Measurements from ENCODE around the gene PKD1. TPM values are rescaled to one million over a fixed set of nuclear protein-coding genes. Genes with fewer than 3 reads are reported as not detected.

PKD1 gene
- total RNA-seq, 4 donors from 2014 or later, result 209 to 446 (median 293) TPM

DNA sequence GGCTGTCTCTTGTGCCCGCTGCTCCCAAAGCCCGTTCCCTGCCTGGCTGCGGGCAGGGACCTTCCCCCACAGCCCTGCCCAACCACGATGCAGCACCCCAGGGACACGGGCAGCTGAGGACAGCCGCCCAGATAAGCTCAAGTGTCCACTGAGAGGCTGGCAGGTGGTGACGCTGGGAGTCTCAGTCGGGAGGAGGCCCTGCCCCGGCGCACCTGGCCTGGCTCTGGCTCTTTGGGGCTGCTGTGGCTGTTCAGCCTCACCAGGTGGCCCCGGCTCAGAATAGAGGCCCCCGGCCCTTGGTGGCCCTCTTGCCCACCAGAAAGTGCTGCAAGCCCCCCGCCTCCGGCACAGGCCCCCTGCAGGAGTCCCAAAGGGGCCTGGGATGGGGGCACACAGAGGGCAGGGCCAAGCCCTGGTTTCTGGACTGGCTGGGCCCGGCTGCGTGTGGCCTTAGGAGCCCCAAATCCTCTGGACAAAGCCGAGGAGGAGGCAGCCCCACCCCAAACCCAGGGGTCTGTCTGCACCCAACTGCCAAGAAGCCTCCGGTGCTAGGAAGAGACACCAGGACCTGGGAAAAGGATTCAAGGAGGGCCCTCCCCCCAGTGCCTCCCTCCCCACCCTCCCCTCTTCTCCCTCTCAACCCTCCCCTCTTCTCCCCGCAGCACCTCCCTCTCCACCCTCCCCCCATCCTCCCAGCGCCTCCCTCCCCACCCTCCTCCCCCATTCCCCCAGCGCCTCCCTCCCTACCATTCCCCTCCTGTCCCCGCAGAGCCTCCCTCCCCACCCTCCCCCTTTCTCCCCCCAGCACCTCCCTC, 93.3 kb downstream of the PKD1 start:
- Histone ChIP-seq H3K27ac (no peak overlapping the region), H3K4me3 (no peak overlapping the region), H3K9me3 (no peaks in the 10 kb centered on the region), H3K4me1 (peaks cover 76% of the 10 kb centered on the region), H3K27me3 (no peaks in the 10 kb centered on the region), H3K36me3 (peaks cover 4% of the 10 kb centered on the region)
- DNase-seq (ENCODE audit: low spot score in 2 of 2), result no peak
- WGBS, result 64% methylated on average over 9 of the region's 22 CpGs
- TF ChIP-seq, protein P1, sequence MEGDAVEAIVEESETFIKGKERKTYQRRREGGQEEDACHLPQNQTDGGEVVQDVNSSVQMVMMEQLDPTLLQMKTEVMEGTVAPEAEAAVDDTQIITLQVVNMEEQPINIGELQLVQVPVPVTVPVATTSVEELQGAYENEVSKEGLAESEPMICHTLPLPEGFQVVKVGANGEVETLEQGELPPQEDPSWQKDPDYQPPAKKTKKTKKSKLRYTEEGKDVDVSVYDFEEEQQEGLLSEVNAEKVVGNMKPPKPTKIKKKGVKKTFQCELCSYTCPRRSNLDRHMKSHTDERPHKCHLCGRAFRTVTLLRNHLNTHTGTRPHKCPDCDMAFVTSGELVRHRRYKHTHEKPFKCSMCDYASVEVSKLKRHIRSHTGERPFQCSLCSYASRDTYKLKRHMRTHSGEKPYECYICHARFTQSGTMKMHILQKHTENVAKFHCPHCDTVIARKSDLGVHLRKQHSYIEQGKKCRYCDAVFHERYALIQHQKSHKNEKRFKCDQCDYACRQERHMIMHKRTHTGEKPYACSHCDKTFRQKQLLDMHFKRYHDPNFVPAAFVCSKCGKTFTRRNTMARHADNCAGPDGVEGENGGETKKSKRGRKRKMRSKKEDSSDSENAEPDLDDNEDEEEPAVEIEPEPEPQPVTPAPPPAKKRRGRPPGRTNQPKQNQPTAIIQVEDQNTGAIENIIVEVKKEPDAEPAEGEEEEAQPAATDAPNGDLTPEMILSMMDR (IDR thresholded peaks at IDR 0.05), result no peak
- TF ChIP-seq EP300 (IDR thresholded peaks at IDR 0.05) (no peak), POLR2A (IDR thresholded peaks at IDR 0.05) (no peak), POLR2AphosphoS5 (IDR thresholded peaks at IDR 0.05) (no peak)

DNA sequence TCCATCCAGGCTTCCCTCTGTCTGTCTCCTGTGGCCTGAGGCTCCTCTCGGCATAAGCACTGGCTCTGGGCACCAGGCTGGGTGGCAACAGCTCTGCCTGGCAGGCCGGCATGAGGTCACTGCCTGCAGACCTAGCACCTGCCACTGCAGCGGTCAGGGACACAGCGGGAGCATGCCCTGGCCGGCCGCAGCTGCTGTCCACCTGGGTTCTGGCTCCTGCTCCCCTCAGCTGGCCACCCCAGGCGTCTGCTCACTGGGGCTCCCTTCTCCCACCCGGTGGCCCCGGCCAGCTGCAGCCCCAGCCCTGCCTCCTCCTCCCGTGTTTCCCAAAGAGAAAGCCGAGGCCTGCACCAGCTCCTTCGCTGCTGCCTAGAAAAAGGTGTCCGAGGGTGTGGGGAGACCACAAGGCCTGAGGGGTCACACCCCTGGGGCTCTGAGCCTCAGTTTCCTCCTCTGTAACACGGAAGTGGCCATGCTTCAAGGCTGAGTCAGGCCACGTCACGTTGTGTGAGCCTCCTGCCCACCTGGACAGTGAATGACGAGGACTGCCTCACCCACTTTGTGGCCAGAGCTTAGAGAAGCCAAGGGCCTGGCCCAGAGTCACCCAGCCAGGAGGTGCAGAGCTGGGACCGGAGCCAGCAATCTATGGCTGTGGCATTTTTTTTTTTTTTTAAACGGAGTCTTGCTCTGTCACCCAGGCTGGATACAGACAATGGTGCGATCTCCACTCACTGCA, 94.7 kb downstream of the PKD1 start:
- H3K4me3 ChIP-seq, result no peak overlapping the region
- peaks cover 9% of the 10 kb centered on the region for H3K36me3 ChIP-seq
- TF ChIP-seq POLR2AphosphoS5 (IDR thresholded peaks at IDR 0.05) (no peak), POLR2A (IDR thresholded peaks at IDR 0.05) (no peak)
- H3K4me1 ChIP-seq, result peaks cover 75% of the 10 kb centered on the region
- DNase-seq (ENCODE audit: low spot score in 2 of 2), result peak in 1 of 2 donors; percentile 60
- no peaks in the 10 kb centered on the region for H3K9me3 ChIP-seq
- no peak overlapping the region for H3K27ac ChIP-seq
- 94% methylated on average over 7 of the region's 20 CpGs for whole genome bisulfite sequencing
- no peaks in the 10 kb centered on the region for H3K27me3 ChIP-seq

DNA sequence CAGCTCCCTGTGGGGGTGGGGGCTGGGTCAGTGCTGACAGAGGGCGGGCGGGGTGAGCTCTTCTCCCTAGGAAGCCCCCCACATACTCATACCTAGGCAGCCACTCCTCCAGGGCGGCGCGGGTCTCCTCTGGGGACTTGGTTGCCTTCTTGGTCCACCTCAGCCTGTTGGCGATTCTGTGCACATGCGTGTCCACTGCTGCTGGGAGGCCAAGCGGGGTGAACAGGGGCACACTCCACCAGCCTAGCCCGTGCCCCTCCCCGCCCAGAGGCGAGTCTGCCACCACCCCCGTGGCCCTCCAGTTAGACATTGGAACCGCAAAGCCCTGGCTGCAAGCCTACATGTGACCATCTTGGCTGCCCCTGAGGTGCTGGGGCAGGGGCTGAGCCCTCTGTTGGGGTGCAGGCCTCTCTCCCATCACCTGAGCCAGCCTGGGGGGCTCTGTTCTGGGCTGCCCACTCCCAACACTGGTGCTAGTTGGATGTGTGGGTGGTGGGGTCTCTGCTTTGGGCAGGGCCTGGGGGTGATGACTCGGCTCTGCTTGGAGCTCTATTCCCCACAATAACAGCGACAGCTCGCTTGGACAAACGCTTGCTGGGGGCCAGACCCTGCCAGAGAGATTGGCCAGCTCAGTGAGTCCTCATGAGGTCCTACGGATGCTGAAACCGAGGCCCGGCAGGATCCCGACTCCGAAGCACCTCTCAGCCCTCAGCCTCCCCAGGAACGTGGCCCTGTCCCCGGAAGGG, 95.5 kb downstream of the PKD1 start:
- Histone ChIP-seq H3K36me3 (peaks cover 9% of the 10 kb centered on the region), H3K27me3 (no peaks in the 10 kb centered on the region), H3K4me3 (no peak overlapping the region), H3K4me1 (peaks cover 81% of the 10 kb centered on the region), H3K27ac (peak overlapping the region; percentile 64), H3K9me3 (no peaks in the 10 kb centered on the region)
- peak in 1 of 2 donors; percentile 70 for DNase-seq (ENCODE audit: low spot score in 2 of 2)
- WGBS, result 89% methylated on average over 9 of the region's 24 CpGs
- TF ChIP-seq EP300 (IDR thresholded peaks at IDR 0.05) (no peak), POLR2AphosphoS5 (IDR thresholded peaks at IDR 0.05) (no peak), POLR2A (IDR thresholded peaks at IDR 0.05) (no peak)
- TF ChIP-seq, protein P1 (IDR thresholded peaks at IDR 0.05), result no peak

GRCh38 chr16:2039274-2040031, 96.2 kb downstream of the PKD1 start:
- DNase-seq (ENCODE audit: low spot score in 2 of 2), result peak in 1 of 2 donors; percentile 79
- TF ChIP-seq EP300 (IDR thresholded peaks at IDR 0.05), result no peak
- TF ChIP-seq POLR2AphosphoS5 (IDR thresholded peaks at IDR 0.05), result no peak
- TF ChIP-seq, protein P1 (IDR thresholded peaks at IDR 0.05), result no peak
- no peak for TF ChIP-seq POLR2A (IDR thresholded peaks at IDR 0.05)
- Histone ChIP-seq H3K4me1 (peaks cover 84% of the 10 kb centered on the region), H3K27ac (peak overlapping the region; percentile 64), H3K36me3 (peaks cover 9% of the 10 kb centered on the region), H3K27me3 (no peaks in the 10 kb centered on the region), H3K9me3 (no peaks in the 10 kb centered on the region), H3K4me3 (peak overlapping the region; percentile 7)
- 44% methylated on average over 17 of the region's 29 CpGs for WGBS

Other genes with a start within 250 kb of the PKD1 start
- 10 to 100 TPM; 28.5 to 76.7 (median 58.5) TPM for gene HS3ST6, start 217.5 kb downstream of the PKD1 start, total RNA-seq
- 10 to 100 TPM; 14.9 to 28.6 (median 23.5) TPM for gene MSRB1, start 192.7 kb downstream of the PKD1 start, total RNA-seq
- gene RPL3L, start 181.2 kb downstream of the PKD1 start, total RNA-seq, result under 1 TPM in 3 of 4 donors, not detected in 1; 0.29 to 0.60 (median 0.42) TPM
- 100 to 1,000 TPM; 157 to 196 (median 174) TPM for gene NDUFB10, start 176.4 kb downstream of the PKD1 start, total RNA-seq
- gene RPS2, start 171.1 kb downstream of the PKD1 start, total RNA-seq, result 1,000 to 10,000 TPM; 3,268 to 4,213 (median 3,625) TPM
- not detected for gene RNF151, start 169.0 kb downstream of the PKD1 start, total RNA-seq
- 10 to 100 TPM; 49.2 to 73.5 (median 57.2) TPM for gene TBL3, start 163.8 kb downstream of the PKD1 start, total RNA-seq
- 1 to 10 TPM in 3 of 4 donors, not detected in 1; 1.1 to 3.1 (median 2.0) TPM for gene NOXO1, start 154.4 kb downstream of the PKD1 start, total RNA-seq
- 10 to 100 TPM in 1 of 4 donors, 1 to 10 TPM in 3; 7.0 to 11.2 (median 9.5) TPM for gene GFER, start 151.7 kb downstream of the PKD1 start, total RNA-seq
- 1 to 10 TPM in 1 of 4 donors, under 1 TPM in 2, not detected in 1; 0.42 to 1.7 (median 0.60) TPM for gene SYNGR3, start 145.9 kb downstream of the PKD1 start, total RNA-seq
- gene ZNF598, start 126.1 kb downstream of the PKD1 start, total RNA-seq, result 100 to 1,000 TPM in 1 of 4 donors, 10 to 100 TPM in 3; 69.4 to 103 (median 84.0) TPM
- 1 to 10 TPM in 2 of 4 donors, under 1 TPM in 1, not detected in 1; 0.65 to 5.6 (median 3.0) TPM for gene NPW, start 116.1 kb downstream of the PKD1 start, total RNA-seq
- gene NHERF2, start 109.0 kb downstream of the PKD1 start, total RNA-seq, result 10 to 100 TPM; 13.8 to 36.5 (median 21.8) TPM
- 10 to 100 TPM; 15.9 to 40.5 (median 20.9) TPM for gene NTHL1, start 88.1 kb downstream of the PKD1 start, total RNA-seq
- gene TSC2, start 87.9 kb downstream of the PKD1 start, total RNA-seq, result 100 to 1,000 TPM; 103 to 193 (median 143) TPM
- 1 to 10 TPM in 3 of 4 donors, under 1 TPM in 1; 0.64 to 3.0 (median 1.4) TPM for gene RAB26, start 12.7 kb upstream of the PKD1 start, total RNA-seq
- 10 to 100 TPM; 53.4 to 74.7 (median 66.5) TPM for gene TRAF7, start 19.9 kb upstream of the PKD1 start, total RNA-seq
- 1 to 10 TPM in 1 of 4 donors, under 1 TPM in 3; 0.49 to 1.5 (median 0.78) TPM for gene CASKIN1, start 60.7 kb upstream of the PKD1 start, total RNA-seq
- 10 to 100 TPM; 52.3 to 69.5 (median 55.1) TPM for gene MLST8, start 69.6 kb upstream of the PKD1 start, total RNA-seq
- gene BRICD5, start 75.0 kb upstream of the PKD1 start, total RNA-seq, result 1 to 10 TPM; 2.2 to 10.0 (median 3.2) TPM
- 1 to 10 TPM; 6.8 to 9.5 (median 7.6) TPM for gene PGP, start 78.9 kb upstream of the PKD1 start, total RNA-seq
- gene E4F1, start 87.7 kb upstream of the PKD1 start, total RNA-seq, result 10 to 100 TPM; 42.1 to 79.3 (median 54.2) TPM
- 10 to 100 TPM; 17.0 to 72.6 (median 42.8) TPM for gene DNASE1L2, start 100.5 kb upstream of the PKD1 start, total RNA-seq
- gene ECI1, start 115.7 kb upstream of the PKD1 start, total RNA-seq, result 10 to 100 TPM; 28.4 to 65.3 (median 47.2) TPM
- gene RNPS1, start 132.2 kb upstream of the PKD1 start, total RNA-seq, result 100 to 1,000 TPM; 119 to 151 (median 146) TPM
- gene ABCA3, start 204.8 kb upstream of the PKD1 start, total RNA-seq, result 10 to 100 TPM in 2 of 4 donors, 1 to 10 TPM in 2; 6.8 to 17.9 (median 11.0) TPM

All from suprapubic skin (tissue), 4 donors.